ENCODE data around the gene NPAS3. TPM values are rescaled to one million over a fixed set of nuclear protein-coding genes. Genes with fewer than 3 reads are reported as not detected.

NPAS3 gene
- total and polyA plus RNA-seq, 2 of the 8 experiments (the other 6 are each of a cell fraction or from before 2014, with no cell fraction given), result 0.11 to 0.60 TPM

DNA sequence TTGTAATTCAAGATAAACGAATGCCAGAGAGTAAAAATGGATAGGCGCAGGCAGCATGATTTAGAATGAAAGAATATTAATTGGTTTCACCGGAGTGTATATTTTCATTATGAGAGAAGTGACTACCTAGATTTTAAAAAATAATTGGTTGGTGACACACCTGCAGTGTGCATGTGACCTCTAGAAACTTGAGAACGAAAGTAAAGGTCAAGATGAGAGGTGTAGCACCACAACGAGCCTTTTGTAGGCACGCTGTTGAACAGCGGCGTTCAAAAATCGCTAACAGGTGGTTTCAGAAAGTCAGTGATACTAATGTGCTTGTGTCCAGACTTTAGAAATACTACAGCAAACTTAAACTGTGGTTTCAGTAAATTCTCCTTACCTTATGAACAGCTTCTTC, 123.8 kb downstream of the NPAS3 start:
- Histone ChIP-seq H4K5ac (ENCODE audit: insufficient read length, low read depth, low read length) (no peak overlapping the region), H3K27me3 (replicated peaks in 1 of 4; ENCODE audit: control insufficient read depth in 3 of 4, extremely low read depth in 1 of 4, insufficient read depth in 3 of 4, low read length in 3 of 4) (no peaks in the 10 kb centered on the region), H3K36me3 (ENCODE audit: control insufficient read depth in 2 of 4, insufficient read depth in 4 of 4, low read length in 3 of 4) (no peaks in the 10 kb centered on the region), H2BK15ac (ENCODE audit: low read length) (no peak overlapping the region), H3K14ac (ENCODE audit: insufficient read length) (no peak overlapping the region), H3K4me1 (replicated peaks in 1 of 4; ENCODE audit: control insufficient read depth in 3 of 4, insufficient read depth in 4 of 4, low read length in 3 of 4) (no peaks in the 10 kb centered on the region), H3K4me2 (ENCODE audit: insufficient read depth in 1 of 2, low read depth in 2 of 2, low read length in 2 of 2) (no peak overlapping the region), H3K9me3 (ENCODE audit: insufficient read depth in 2 of 2, low read depth in 1 of 2, low read length in 1 of 2) (no peaks in the 10 kb centered on the region), H3K4me3 (ENCODE audit: extremely low read depth in 1 of 4, insufficient read depth in 2 of 4, low read depth in 3 of 4, low read length in 4 of 4) (no peak overlapping the region), H3K56ac (replicated peaks; ENCODE audit: insufficient read length, low read depth, low read length) (no peak overlapping the region), H4K91ac (replicated peaks; ENCODE audit: insufficient read length, low read length) (no peak overlapping the region), H3K23me2 (ENCODE audit: low read depth, low read length) (no peaks in the 10 kb centered on the region), H3K4ac (replicated peaks; ENCODE audit: insufficient read length, low read depth, low read length) (no peak overlapping the region), H3K79me2 (ENCODE audit: control insufficient read depth in 1 of 2, insufficient read depth in 2 of 2, low read length in 2 of 2) (no peaks in the 10 kb centered on the region), H3K18ac (ENCODE audit: extremely low read depth, low read length) (no peak overlapping the region), H4K8ac (ENCODE audit: extremely low read depth, insufficient read depth, low read length) (no peak overlapping the region), H3K27ac (ENCODE audit: low read depth, low read length) (no peak overlapping the region), H3K9ac (replicated peaks in 1 of 4; ENCODE audit: extremely low read depth in 1 of 4, low read depth in 3 of 4, low read length in 3 of 4) (no peak overlapping the region), H4K20me1 (replicated peaks in 1 of 2; ENCODE audit: control insufficient read depth in 1 of 2, insufficient read depth in 2 of 2, low read length in 2 of 2) (no peaks in the 10 kb centered on the region), H2BK20ac (ENCODE audit: low read length) (no peak overlapping the region), H2BK5ac (ENCODE audit: low read depth, low read length) (no peak overlapping the region), H2AFZ (ENCODE audit: low read length) (no peak overlapping the region), H3K79me1 (ENCODE audit: low read depth, low read length) (no peaks in the 10 kb centered on the region), H2AK5ac (ENCODE audit: low read depth, low read length) (no peak overlapping the region), H2BK12ac (ENCODE audit: low read depth, low read length) (no peak overlapping the region), H2BK120ac (replicated peaks; ENCODE audit: low read depth, low read length) (no peak overlapping the region), H3K23ac (ENCODE audit: insufficient read length) (no peak overlapping the region)
- TF ChIP-seq CBX5 (IDR thresholded peaks at IDR 0.05; ENCODE audit: low read depth, low read length) (no peak), PHF8 (conservative IDR thresholded peaks at IDR 0.05; ENCODE audit: low read depth, low read length) (no peak), BRCA1 (IDR thresholded peaks at IDR 0.05; ENCODE audit: low read depth, low read length) (no peak), JUND (IDR thresholded peaks at IDR 0.05; ENCODE audit: low read length) (no peak)
- DNase-seq (ENCODE audit: low read depth in 1 of 2, low spot score in 2 of 2) (no peak), FAIRE-seq (no peak)
- CTCF ChIA-PET (ENCODE audit: partially characterized antibody), result no interaction called here
- WGBS, 2 experiments (ENCODE audit: extremely low coverage in 1 of 2, insufficient coverage in 1 of 2, insufficient read length in 1 of 2, insufficient replicate concordance in 2 of 2, low coverage in 1 of 2, low lambda C conversion rate in 2 of 2, missing lambda C conversion rate in 1 of 2), result 95% methylated on average over 9 of the region's 9 CpGs; no CpG with 5 or more reads in 1 of the 2 experiments
- POLR2A ChIA-PET (ENCODE audit: partially characterized antibody), result no interaction called here

Measured in H1 (cell line).